Fibroblast of lung (primary cell): ENCODE results near the gene IGFN1.

ENCODE experiments used
- EZH2 ChIP-seq: IDR thresholded peaks from 2 replicates; pipeline ENCODE4 v1.5.1; 2012; ENCODE audit warnings: low read length, control low read depth, mild to moderate bottlenecking; ENCODE audit errors: missing control alignments
- TF ChIP-seq, protein P1 (sequence below), 2 donors: IDR thresholded peaks in 1 of 2; conservative IDR thresholded peaks in 1 of 2; 1 replicate in 1 of 2; 2 replicates in 1 of 2; pipeline ENCODE4 v1.5.1; 2011 to 2012; ENCODE audit warnings: low read length in 2 of 2, control low read depth in 1 of 2, inconsistent platforms in 1 of 2, low read depth in 1 of 2, mild to moderate bottlenecking in 1 of 2

- no peak for TF ChIP-seq EZH2
- TF ChIP-seq, protein P1, sequence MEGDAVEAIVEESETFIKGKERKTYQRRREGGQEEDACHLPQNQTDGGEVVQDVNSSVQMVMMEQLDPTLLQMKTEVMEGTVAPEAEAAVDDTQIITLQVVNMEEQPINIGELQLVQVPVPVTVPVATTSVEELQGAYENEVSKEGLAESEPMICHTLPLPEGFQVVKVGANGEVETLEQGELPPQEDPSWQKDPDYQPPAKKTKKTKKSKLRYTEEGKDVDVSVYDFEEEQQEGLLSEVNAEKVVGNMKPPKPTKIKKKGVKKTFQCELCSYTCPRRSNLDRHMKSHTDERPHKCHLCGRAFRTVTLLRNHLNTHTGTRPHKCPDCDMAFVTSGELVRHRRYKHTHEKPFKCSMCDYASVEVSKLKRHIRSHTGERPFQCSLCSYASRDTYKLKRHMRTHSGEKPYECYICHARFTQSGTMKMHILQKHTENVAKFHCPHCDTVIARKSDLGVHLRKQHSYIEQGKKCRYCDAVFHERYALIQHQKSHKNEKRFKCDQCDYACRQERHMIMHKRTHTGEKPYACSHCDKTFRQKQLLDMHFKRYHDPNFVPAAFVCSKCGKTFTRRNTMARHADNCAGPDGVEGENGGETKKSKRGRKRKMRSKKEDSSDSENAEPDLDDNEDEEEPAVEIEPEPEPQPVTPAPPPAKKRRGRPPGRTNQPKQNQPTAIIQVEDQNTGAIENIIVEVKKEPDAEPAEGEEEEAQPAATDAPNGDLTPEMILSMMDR (conservative IDR thresholded peaks at IDR 0.05 in 1 of 2, IDR thresholded peaks at IDR 0.05 in 1 of 2; ENCODE audit: low read depth in 1 of 2, low read length in 2 of 2), result no peak
Observed at GRCh38 chr1:201222125-201222524, 31.5 kb downstream of the IGFN1 start.
